ENCODE data around the gene PPM1E. TPM values are rescaled to one million over a fixed set of nuclear protein-coding genes. Genes with fewer than 3 reads are reported as not detected.
"Not testable (repeated sequence)": the region's sequence is repeated elsewhere in the genome, so short reads cannot be mapped to it uniquely, and the experiment has no call there.

PPM1E gene
- total RNA-seq, 1 donor from 2014 or later: 1.7 TPM

GRCh38 chr17:58779446-58779845, 23.8 kb downstream of the PPM1E start:
- no peak for DNase-seq (ENCODE audit: low spot score)

GRCh38 chr17:58783380-58783779, 27.7 kb downstream of the PPM1E start:
- DNase-seq (ENCODE audit: low spot score): no peak

GRCh38 chr17:58785097-58785496, 29.4 kb downstream of the PPM1E start:
- DNase-seq (ENCODE audit: low spot score): no peak

GRCh38 chr17:58786586-58787295, 31.1 kb downstream of the PPM1E start:
- no peak for DNase-seq (ENCODE audit: low spot score)

GRCh38 chr17:58788199-58788598, 32.5 kb downstream of the PPM1E start:
- no peak for DNase-seq (ENCODE audit: low spot score)

- DNase-seq (ENCODE audit: low spot score): no peak
These were observed 33.5 kb downstream of the PPM1E start for GRCh38 chr17:58789160-58789559.

GRCh38 chr17:58789831-58790230, 34.2 kb downstream of the PPM1E start:
- no peak for DNase-seq (ENCODE audit: low spot score)

- DNase-seq (ENCODE audit: low spot score): not testable (repeated sequence)
These were observed 38.9 kb downstream of the PPM1E start for GRCh38 chr17:58794508-58794907.

GRCh38 chr17:58802188-58802587, 46.5 kb downstream of the PPM1E start:
- no peak for DNase-seq (ENCODE audit: low spot score)

GRCh38 chr17:58806046-58806445, 50.4 kb downstream of the PPM1E start:
- no peak for DNase-seq (ENCODE audit: low spot score)

- DNase-seq (ENCODE audit: low spot score): no peak
These were observed 53.2 kb downstream of the PPM1E start for GRCh38 chr17:58808609-58809563.

GRCh38 chr17:58809564-58809936, 53.9 kb downstream of the PPM1E start:
- DNase-seq (ENCODE audit: low spot score): no peak

- DNase-seq (ENCODE audit: low spot score): no peak
These were observed 55.6 kb downstream of the PPM1E start for GRCh38 chr17:58811290-58811689.

- DNase-seq (ENCODE audit: low spot score): no peak
These were observed 58.1 kb downstream of the PPM1E start for GRCh38 chr17:58813712-58814111.

- no peak for DNase-seq (ENCODE audit: low spot score)
These were observed 63.0 kb downstream of the PPM1E start for GRCh38 chr17:58818654-58819053.

- no peak for DNase-seq (ENCODE audit: low spot score)
These were observed 66.7 kb downstream of the PPM1E start for GRCh38 chr17:58822148-58823050.

- no peak for DNase-seq (ENCODE audit: low spot score)
These were observed 67.4 kb downstream of the PPM1E start for GRCh38 chr17:58823051-58823525.

GRCh38 chr17:58829172-58829637, 73.6 kb downstream of the PPM1E start:
- DNase-seq (ENCODE audit: low spot score): no peak

- no peak for DNase-seq (ENCODE audit: low spot score)
These were observed 76.1 kb downstream of the PPM1E start for GRCh38 chr17:58831780-58832179.

GRCh38 chr17:58832514-58832913, 76.9 kb downstream of the PPM1E start:
- no peak for DNase-seq (ENCODE audit: low spot score)

GRCh38 chr17:58837699-58838098, 82.0 kb downstream of the PPM1E start:
- DNase-seq (ENCODE audit: low spot score): no peak

Measured in umbilical cord (tissue), 2 donors.